ENCODE results near the gene ATXN1. TPM values are rescaled to one million over a fixed set of nuclear protein-coding genes. Genes with fewer than 3 reads are reported as not detected.

The ATXN1 gene
- polyA plus RNA-seq, 1 of the 3 experiments (the other 2 are of a cell fraction), result 7.9 TPM

DNA sequence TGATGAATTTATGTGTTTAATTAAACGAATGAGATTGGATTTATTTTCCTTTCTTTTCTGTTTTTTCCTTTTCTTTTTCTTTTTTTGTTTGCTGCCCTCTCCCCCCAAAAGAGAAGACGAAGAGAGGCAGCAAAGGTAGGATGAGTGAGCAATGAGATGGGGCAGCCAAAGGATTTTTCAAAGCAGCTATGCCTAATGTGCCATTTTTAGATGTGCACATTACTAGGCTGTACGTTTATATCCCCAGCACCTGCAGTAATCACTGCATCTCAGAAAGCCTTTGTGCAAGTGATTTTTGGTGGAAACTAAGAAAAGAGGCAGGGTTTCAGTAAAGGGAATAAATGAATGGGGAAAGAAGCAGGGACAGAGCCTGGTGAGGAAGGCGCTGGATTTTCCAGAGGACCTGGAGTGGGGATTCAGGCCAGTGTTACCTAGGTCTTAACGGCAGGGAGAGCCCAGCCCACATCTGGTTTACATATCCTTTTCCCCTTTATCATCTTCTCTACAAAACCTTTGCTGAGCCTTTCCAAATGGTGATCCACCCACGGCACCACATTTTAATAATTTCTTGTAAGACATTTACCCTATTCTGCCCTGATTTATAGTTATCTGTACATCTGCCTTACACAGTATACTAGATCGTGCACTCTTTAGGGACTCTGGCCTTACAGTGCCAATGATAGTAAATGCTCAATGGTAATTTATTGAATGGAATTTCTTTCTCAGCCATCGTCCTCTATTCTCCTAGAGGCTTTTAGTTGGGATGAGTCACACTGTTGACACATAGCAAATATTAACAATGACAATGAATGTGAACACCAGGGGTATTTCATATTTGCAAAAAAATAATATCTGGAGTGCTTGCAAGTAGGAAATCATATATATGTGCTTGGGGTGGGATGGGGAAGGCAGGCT is 38.3 kb upstream of the ATXN1 start:
- H2AFZ ChIP-seq (ENCODE audit: low read depth), result peak overlapping the region; percentile 20; the same call in 1 of the 2 replicates
- H3K9me3 ChIP-seq, result no peaks in the 10 kb centered on the region
- TF ChIP-seq NFIC (IDR thresholded peaks at IDR 0.05; ENCODE audit: borderline replicate concordance) (0 out of 2 replicates have a peak, but pooled peaks have one; percentile 17), TEAD4 (IDR thresholded peaks at IDR 0.05; ENCODE audit: borderline replicate concordance, insufficient read depth) (peak; percentile 29; the same call in 1 of the 2 replicates), RXRA (IDR thresholded peaks at IDR 0.05; ENCODE audit: borderline replicate concordance, low read depth) (no peak), TCF12 (IDR thresholded peaks at IDR 0.05) (peak; percentile 66), JUND (IDR thresholded peaks at IDR 0.05) (peak; percentile 79), FOSL2 (IDR thresholded peaks at IDR 0.05; ENCODE audit: borderline replicate concordance, low read depth) (peak; percentile 81; the same call in 1 of the 2 replicates), EP300 (IDR thresholded peaks at IDR 0.05; ENCODE audit: borderline replicate concordance in 1 of 2, low read depth in 1 of 2, low read length in 1 of 2) (peak in 1 of 2 experiments; percentile 61; a peak in 3 of 4 replicates), PBX3 (IDR thresholded peaks at IDR 0.05) (peak; percentile 67), MAX (IDR thresholded peaks at IDR 0.05; ENCODE audit: low read depth) (0 out of 2 replicates have a peak, but pooled peaks have one; percentile 27), RFX5 (IDR thresholded peaks at IDR 0.05; ENCODE audit: low read length) (no peak)
- H3K4me3 ChIP-seq (ENCODE audit: low read depth in 2 of 2, low read length in 1 of 2), result no peak overlapping the region
- peak overlapping the region; percentile 62 to 77; a peak in 3 of 4 replicates for H3K27ac ChIP-seq (ENCODE audit: low read depth in 2 of 2, low read length in 1 of 2)
- no peaks in the 10 kb centered on the region for H3K79me2 ChIP-seq (ENCODE audit: insufficient read depth)
- H3K4me1 ChIP-seq (ENCODE audit: control insufficient read depth in 1 of 2, insufficient read depth in 2 of 2, low read depth in 1 of 2, low read length in 1 of 2), result peaks cover 2 to 37% of the 10 kb centered on the region in 2 experiments
- POLR2A ChIA-PET, result no interaction called here
- no peaks in the 10 kb centered on the region for H3K27me3 ChIP-seq (ENCODE audit: insufficient read depth)
- H3F3A ChIP-seq (replicated peaks; ENCODE audit: insufficient read depth), result peaks cover 29% of the 10 kb centered on the region
- 28% methylated on average over 8 of the region's 8 CpGs for WGBS (ENCODE audit: low lambda C conversion rate)
- H3K9me2 ChIP-seq, result no peaks in the 10 kb centered on the region
- no peaks in the 10 kb centered on the region for H4K20me1 ChIP-seq (ENCODE audit: insufficient read depth)
- peak overlapping the region; percentile 60; the same call in 1 of the 2 replicates for H3K4me2 ChIP-seq
- DNase-seq, result peak; percentile 37
- peak overlapping the region; percentile 17; the same call in 1 of the 2 replicates for H3K9ac ChIP-seq
- CTCF ChIA-PET, result interaction anchor here (0.7 kb wide), 1 partner anchor 485 kb away, joined by 4 read pairs; no protein-coding TSS in a partner anchor
- no peaks in the 10 kb centered on the region for H3K36me3 ChIP-seq (replicated peaks in 1 of 2; ENCODE audit: control insufficient read depth in 1 of 2, insufficient read depth in 2 of 2, low read length in 1 of 2)

GRCh38 chr6:16793828-16794412 is 32.7 kb upstream of the ATXN1 start:
- no peaks in the 10 kb centered on the region for H3K36me3 ChIP-seq (replicated peaks in 1 of 2; ENCODE audit: control insufficient read depth in 1 of 2, insufficient read depth in 2 of 2, low read length in 1 of 2)
- no peak overlapping the region for H2AFZ ChIP-seq (ENCODE audit: low read depth)
- peaks cover 2% of the 10 kb centered on the region for H3F3A ChIP-seq (replicated peaks; ENCODE audit: insufficient read depth)
- POLR2A ChIA-PET, result no interaction called here
- no peaks in the 10 kb centered on the region for H4K20me1 ChIP-seq (ENCODE audit: insufficient read depth)
- no peaks in the 10 kb centered on the region for H3K9me2 ChIP-seq
- WGBS (ENCODE audit: low lambda C conversion rate), result 70% methylated on average over 3 of the region's 3 CpGs
- H3K4me3 ChIP-seq (ENCODE audit: low read depth in 2 of 2, low read length in 1 of 2), result no peak overlapping the region
- TF ChIP-seq GATA2 (CRISPR knock-in tag; IDR thresholded peaks at IDR 0.05) (no peak), PBX3 (IDR thresholded peaks at IDR 0.05) (no peak), POLR2AphosphoS5 (IDR thresholded peaks at IDR 0.05; ENCODE audit: low read depth, low read length) (no peak), RCOR1 (IDR thresholded peaks at IDR 0.05; ENCODE audit: low read length) (no peak), FOSL2 (IDR thresholded peaks at IDR 0.05; ENCODE audit: borderline replicate concordance, low read depth) (no peak), RXRA (IDR thresholded peaks at IDR 0.05; ENCODE audit: borderline replicate concordance, low read depth) (no peak), TEAD4 (IDR thresholded peaks at IDR 0.05; ENCODE audit: borderline replicate concordance, insufficient read depth) (no peak), NFIC (IDR thresholded peaks at IDR 0.05; ENCODE audit: borderline replicate concordance) (no peak)
- H3K4me2 ChIP-seq, result no peak overlapping the region
- CTCF ChIA-PET, result no interaction called here
- peaks cover 0 to 2% of the 10 kb centered on the region in 2 experiments; a peak in 1 of 4 replicates for H3K4me1 ChIP-seq (ENCODE audit: control insufficient read depth in 1 of 2, insufficient read depth in 2 of 2, low read depth in 1 of 2, low read length in 1 of 2)
- DNase-seq, result no peak
- no peaks in the 10 kb centered on the region for H3K79me2 ChIP-seq (ENCODE audit: insufficient read depth)
- H3K27me3 ChIP-seq (ENCODE audit: insufficient read depth), result no peaks in the 10 kb centered on the region
- no peak overlapping the region for H3K9ac ChIP-seq
- H3K27ac ChIP-seq (ENCODE audit: low read depth in 2 of 2, low read length in 1 of 2), result no peak overlapping the region
- H3K9me3 ChIP-seq, result peaks cover 5% of the 10 kb centered on the region; the same call in 1 of the 2 replicates

All from SK-N-SH (cell line).